Prostate gland (tissue), 2 donors: ENCODE measurements around the gene TP63.

Experiments used
- POLR2A ChIP-seq: fragments of 450-650 bp; IDR thresholded peaks from one replicate; pipeline ENCODE4 v1.6.1; 2016; ENCODE audit warnings: antibody characterized with exemption, mild to moderate bottlenecking
- TF ChIP-seq, protein P1 (sequence below), 4 experiments: fragments of 200-600 bp in 2 of 4; fragments of 450-650 bp in 2 of 4; sonication (generic) in 2 of 4; IDR thresholded peaks; 1 replicate in 3 of 4; 2 replicates in 1 of 4; pipeline ENCODE4 v1.5.1; 2016 to 2019; ENCODE audit warnings: antibody characterized with exemption in 4 of 4, mild to moderate bottlenecking in 2 of 4, moderate library complexity in 2 of 4

GRCh38 chr3:189598530-189599225 lies 32.5 kb upstream of the TP63 start:
- TF ChIP-seq, protein P1, sequence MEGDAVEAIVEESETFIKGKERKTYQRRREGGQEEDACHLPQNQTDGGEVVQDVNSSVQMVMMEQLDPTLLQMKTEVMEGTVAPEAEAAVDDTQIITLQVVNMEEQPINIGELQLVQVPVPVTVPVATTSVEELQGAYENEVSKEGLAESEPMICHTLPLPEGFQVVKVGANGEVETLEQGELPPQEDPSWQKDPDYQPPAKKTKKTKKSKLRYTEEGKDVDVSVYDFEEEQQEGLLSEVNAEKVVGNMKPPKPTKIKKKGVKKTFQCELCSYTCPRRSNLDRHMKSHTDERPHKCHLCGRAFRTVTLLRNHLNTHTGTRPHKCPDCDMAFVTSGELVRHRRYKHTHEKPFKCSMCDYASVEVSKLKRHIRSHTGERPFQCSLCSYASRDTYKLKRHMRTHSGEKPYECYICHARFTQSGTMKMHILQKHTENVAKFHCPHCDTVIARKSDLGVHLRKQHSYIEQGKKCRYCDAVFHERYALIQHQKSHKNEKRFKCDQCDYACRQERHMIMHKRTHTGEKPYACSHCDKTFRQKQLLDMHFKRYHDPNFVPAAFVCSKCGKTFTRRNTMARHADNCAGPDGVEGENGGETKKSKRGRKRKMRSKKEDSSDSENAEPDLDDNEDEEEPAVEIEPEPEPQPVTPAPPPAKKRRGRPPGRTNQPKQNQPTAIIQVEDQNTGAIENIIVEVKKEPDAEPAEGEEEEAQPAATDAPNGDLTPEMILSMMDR (IDR thresholded peaks at IDR 0.05): no peak
- no peak for TF ChIP-seq POLR2A
